ENCODE results near the gene PRSS48.

DNA sequence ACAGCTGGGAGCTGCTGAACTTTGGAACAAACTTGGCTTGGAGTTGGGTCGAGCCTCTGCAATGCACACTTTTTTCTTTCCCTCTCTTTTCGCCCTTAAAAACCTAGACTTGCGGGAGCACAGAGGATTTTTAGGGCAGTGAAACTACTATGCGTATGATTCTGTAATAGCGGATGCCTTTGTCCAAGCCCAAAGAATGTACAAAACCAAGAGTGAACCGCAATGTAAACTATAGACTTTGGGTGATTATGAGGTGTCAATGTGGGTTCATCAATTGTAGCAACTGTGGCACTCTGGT is 48.9 kb downstream of the PRSS48 start:
- TF ChIP-seq, protein P1, sequence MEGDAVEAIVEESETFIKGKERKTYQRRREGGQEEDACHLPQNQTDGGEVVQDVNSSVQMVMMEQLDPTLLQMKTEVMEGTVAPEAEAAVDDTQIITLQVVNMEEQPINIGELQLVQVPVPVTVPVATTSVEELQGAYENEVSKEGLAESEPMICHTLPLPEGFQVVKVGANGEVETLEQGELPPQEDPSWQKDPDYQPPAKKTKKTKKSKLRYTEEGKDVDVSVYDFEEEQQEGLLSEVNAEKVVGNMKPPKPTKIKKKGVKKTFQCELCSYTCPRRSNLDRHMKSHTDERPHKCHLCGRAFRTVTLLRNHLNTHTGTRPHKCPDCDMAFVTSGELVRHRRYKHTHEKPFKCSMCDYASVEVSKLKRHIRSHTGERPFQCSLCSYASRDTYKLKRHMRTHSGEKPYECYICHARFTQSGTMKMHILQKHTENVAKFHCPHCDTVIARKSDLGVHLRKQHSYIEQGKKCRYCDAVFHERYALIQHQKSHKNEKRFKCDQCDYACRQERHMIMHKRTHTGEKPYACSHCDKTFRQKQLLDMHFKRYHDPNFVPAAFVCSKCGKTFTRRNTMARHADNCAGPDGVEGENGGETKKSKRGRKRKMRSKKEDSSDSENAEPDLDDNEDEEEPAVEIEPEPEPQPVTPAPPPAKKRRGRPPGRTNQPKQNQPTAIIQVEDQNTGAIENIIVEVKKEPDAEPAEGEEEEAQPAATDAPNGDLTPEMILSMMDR (IDR thresholded peaks at IDR 0.05): no peak
- no peak for TF ChIP-seq POLR2A (IDR thresholded peaks at IDR 0.05)
